HG03108 (cell line): ENCODE measurements around the gene FOXO6.
"Not testable (repeated sequence)": the region's sequence is repeated elsewhere in the genome, so short reads cannot be mapped to it uniquely, and the experiment has no call there.

ENCODE experiments used
- ATAC-seq: cut with Tn5 transposase; IDR thresholded peaks from one replicate; pipeline ENCODE4 v1.9.1; 2021; ENCODE audit warnings: moderate library complexity; ENCODE audit not compliant: unreplicated experiment

The FOXO6 gene

GRCh38 chr1:41328780-41329640, 32.2 kb upstream of the FOXO6 start:
- ATAC-seq: no peak

GRCh38 chr1:41329662-41330587, 31.3 kb upstream of the FOXO6 start:
- ATAC-seq: no peak

GRCh38 chr1:41330588-41331545, 30.4 kb upstream of the FOXO6 start:
- no peak for ATAC-seq

- ATAC-seq: no peak
Observed at GRCh38 chr1:41331546-41331917, 29.7 kb upstream of the FOXO6 start.

- ATAC-seq: not testable (repeated sequence)
Observed at GRCh38 chr1:41332161-41332560, 29.1 kb upstream of the FOXO6 start.

- no peak for ATAC-seq
Observed at GRCh38 chr1:41333146-41333784, 28.0 kb upstream of the FOXO6 start.

GRCh38 chr1:41338820-41339219, 22.4 kb upstream of the FOXO6 start:
- no peak for ATAC-seq

- ATAC-seq: no peak
Observed at GRCh38 chr1:41340655-41341364, 20.4 kb upstream of the FOXO6 start.

GRCh38 chr1:41341365-41341683, 19.9 kb upstream of the FOXO6 start:
- ATAC-seq: no peak

- ATAC-seq: no peak
Observed at GRCh38 chr1:41341772-41342562, 19.3 kb upstream of the FOXO6 start.

GRCh38 chr1:41342774-41343355, 18.4 kb upstream of the FOXO6 start:
- no peak for ATAC-seq

GRCh38 chr1:41343790-41344699, 17.2 kb upstream of the FOXO6 start:
- no peak for ATAC-seq

- no peak for ATAC-seq
Observed at GRCh38 chr1:41344708-41345159, 16.5 kb upstream of the FOXO6 start.

- ATAC-seq: no peak
Observed at GRCh38 chr1:41345434-41346075, 15.7 kb upstream of the FOXO6 start.

- no peak for ATAC-seq
Observed at GRCh38 chr1:41347276-41347675, 14.0 kb upstream of the FOXO6 start.

- no peak for ATAC-seq
Observed at GRCh38 chr1:41348394-41348793, 12.8 kb upstream of the FOXO6 start.
